ENCODE results near the gene RNF208.

The RNF208 gene

GRCh38 chr9:137255448-137256114 is 33.5 kb upstream of the RNF208 start:
- H3K4me1 ChIP-seq (ENCODE audit: insufficient read depth, low read length, poor library complexity, severe bottlenecking) = peaks cover 34% of the 10 kb centered on the region
- H2AFZ ChIP-seq (ENCODE audit: low read length) = peak overlapping the region; percentile 71; the same call in 1 of the 2 replicates
- H3F3A ChIP-seq (ENCODE audit: low read depth) = no peaks in the 10 kb centered on the region
- no peaks in the 10 kb centered on the region for H3K9me3 ChIP-seq (ENCODE audit: insufficient read depth, low read depth, low read length)
- TF ChIP-seq CTCF (conservative IDR thresholded peaks at IDR 0.05; ENCODE audit: low read length) = no peak
- no peak for TF ChIP-seq EZH2phosphoT487 (IDR thresholded peaks at IDR 0.05; ENCODE audit: borderline replicate concordance)
- H3K4me2 ChIP-seq (ENCODE audit: low read depth, low read length, poor library complexity, severe bottlenecking) = peak overlapping the region; percentile 78
- peaks cover 18% of the 10 kb centered on the region for H4K20me1 ChIP-seq (ENCODE audit: insufficient read depth, low read length, poor library complexity, severe bottlenecking)
- peak overlapping the region; percentile 91 for H3K4me3 ChIP-seq (ENCODE audit: low read length, poor library complexity, severe bottlenecking)
- peak overlapping the region; percentile 88 for H3K9ac ChIP-seq (ENCODE audit: low read depth, low read length, poor library complexity, severe bottlenecking)
- no peaks in the 10 kb centered on the region for H3K36me3 ChIP-seq (ENCODE audit: insufficient read depth, low read length)
- H3K79me2 ChIP-seq (ENCODE audit: insufficient read depth, low read length) = peaks cover 40% of the 10 kb centered on the region
- H3K27me3 ChIP-seq (ENCODE audit: insufficient read depth, low read length, poor library complexity, severe bottlenecking) = peaks cover 4% of the 10 kb centered on the region
- H3K9me2 ChIP-seq (replicated peaks; ENCODE audit: low read depth, low read length) = no peaks in the 10 kb centered on the region

- no peaks in the 10 kb centered on the region for H3K9me2 ChIP-seq (replicated peaks; ENCODE audit: low read depth, low read length)
- H3K9ac ChIP-seq (ENCODE audit: low read depth, low read length, poor library complexity, severe bottlenecking) = peak within 1 kb of the TSS; percentile 94
- TF ChIP-seq CTCF (conservative IDR thresholded peaks at IDR 0.05; ENCODE audit: low read length) (no peak), EZH2phosphoT487 (IDR thresholded peaks at IDR 0.05; ENCODE audit: borderline replicate concordance) (no peak)
- H4K20me1 ChIP-seq (ENCODE audit: insufficient read depth, low read length, poor library complexity, severe bottlenecking) = peaks cover 18% of the 10 kb centered on the region
- no peaks in the 10 kb centered on the region for H3K36me3 ChIP-seq (ENCODE audit: insufficient read depth, low read length)
- H3K4me2 ChIP-seq (ENCODE audit: low read depth, low read length, poor library complexity, severe bottlenecking) = peak within 1 kb of the TSS; percentile 97
- no peaks in the 10 kb centered on the region for H3F3A ChIP-seq (ENCODE audit: low read depth)
- H3K4me1 ChIP-seq (ENCODE audit: insufficient read depth, low read length, poor library complexity, severe bottlenecking) = peaks cover 34% of the 10 kb centered on the region
- peaks cover 40% of the 10 kb centered on the region for H3K79me2 ChIP-seq (ENCODE audit: insufficient read depth, low read length)
- peak within 1 kb of the TSS; percentile 91 for H3K4me3 ChIP-seq (ENCODE audit: low read length, poor library complexity, severe bottlenecking)
- H3K27me3 ChIP-seq (ENCODE audit: insufficient read depth, low read length, poor library complexity, severe bottlenecking) = peaks cover 4% of the 10 kb centered on the region
- peak within 1 kb of the TSS; percentile 92 for H2AFZ ChIP-seq (ENCODE audit: low read length)
- no peaks in the 10 kb centered on the region for H3K9me3 ChIP-seq (ENCODE audit: insufficient read depth, low read depth, low read length)
These were observed 32.8 kb upstream of the RNF208 start, which contains the start of gene NELFB for GRCh38 chr9:137254624-137255447. Gene NELFB, plus strand, starts transcription at chr9:137255327.

GRCh38 chr9:137253717-137254623 is 31.9 kb upstream of the RNF208 start:
- Histone ChIP-seq H3K4me3 (ENCODE audit: low read length, poor library complexity, severe bottlenecking) (peak overlapping the region; percentile 91), H3F3A (ENCODE audit: low read depth) (no peaks in the 10 kb centered on the region), H3K79me2 (ENCODE audit: insufficient read depth, low read length) (peaks cover 36% of the 10 kb centered on the region), H4K20me1 (ENCODE audit: insufficient read depth, low read length, poor library complexity, severe bottlenecking) (peaks cover 18% of the 10 kb centered on the region), H3K9ac (ENCODE audit: low read depth, low read length, poor library complexity, severe bottlenecking) (peak overlapping the region; percentile 94), H3K4me1 (ENCODE audit: insufficient read depth, low read length, poor library complexity, severe bottlenecking) (peaks cover 31% of the 10 kb centered on the region), H3K27me3 (ENCODE audit: insufficient read depth, low read length, poor library complexity, severe bottlenecking) (peaks cover 4% of the 10 kb centered on the region), H3K9me2 (replicated peaks; ENCODE audit: low read depth, low read length) (no peaks in the 10 kb centered on the region), H3K4me2 (ENCODE audit: low read depth, low read length, poor library complexity, severe bottlenecking) (peak overlapping the region; percentile 97), H3K9me3 (ENCODE audit: insufficient read depth, low read depth, low read length) (no peaks in the 10 kb centered on the region), H2AFZ (ENCODE audit: low read length) (peak overlapping the region; percentile 92), H3K36me3 (ENCODE audit: insufficient read depth, low read length) (no peaks in the 10 kb centered on the region)
- TF ChIP-seq CTCF (conservative IDR thresholded peaks at IDR 0.05; ENCODE audit: low read length) (no peak), EZH2phosphoT487 (IDR thresholded peaks at IDR 0.05; ENCODE audit: borderline replicate concordance) (no peak)
